Mesenchymal stem cell (in vitro differentiated cells and primary cell): Measurements from ENCODE around the gene MDM1.

ENCODE experiments used
- DNase-seq: peaks from one replicate; pipeline ENCODE4 v3.0.0-alpha.2; 2013
- H2AFZ ChIP-seq: one replicate; pipeline ENCODE4 v1.6.1; 2013; ENCODE audit warnings: low read depth, mild to moderate bottlenecking, control low read depth, inconsistent platforms, low read length, moderate library complexity
- H2AK5ac ChIP-seq: 2 replicates; pipeline ENCODE4 v1.6.1; 2013; ENCODE audit warnings: low read length, moderate library complexity, mild to moderate bottlenecking, inconsistent platforms; ENCODE audit not compliant: severe bottlenecking
- H2BK120ac ChIP-seq: one replicate; pipeline ENCODE4 v1.6.1; 2013; ENCODE audit warnings: low read depth, mild to moderate bottlenecking, inconsistent platforms, low read length, moderate library complexity
- H2BK12ac ChIP-seq, 2 experiments: one replicate each; pipeline ENCODE4 v1.6.1; 2013; ENCODE audit warnings: inconsistent platforms in 2 of 2, low read length in 2 of 2, mild to moderate bottlenecking in 2 of 2, moderate library complexity in 2 of 2, control low read depth in 1 of 2
- H2BK15ac ChIP-seq: one replicate; pipeline ENCODE4 v1.6.1; 2013; ENCODE audit warnings: mild to moderate bottlenecking, low read depth, inconsistent platforms; ENCODE audit not compliant: poor library complexity, severe bottlenecking
- H2BK5ac ChIP-seq: 2 replicates; pipeline ENCODE4 v1.6.1; 2013; ENCODE audit warnings: low read depth, mild to moderate bottlenecking, low read length, control low read depth, inconsistent platforms; ENCODE audit not compliant: poor library complexity, severe bottlenecking
- H3K14ac ChIP-seq, 2 experiments: one replicate each; pipeline ENCODE4 v1.6.1; 2013; ENCODE audit warnings: inconsistent platforms in 2 of 2, low read length in 2 of 2, control low read depth in 1 of 2, mild to moderate bottlenecking in 1 of 2, moderate library complexity in 1 of 2
- H3K18ac ChIP-seq, 2 experiments: one replicate each; pipeline ENCODE4 v1.6.1; 2013; ENCODE audit warnings: inconsistent platforms in 2 of 2, low read length in 2 of 2, control low read depth in 1 of 2, low read depth in 1 of 2, mild to moderate bottlenecking in 1 of 2
- H3K23ac ChIP-seq, 2 experiments: one replicate each; pipeline ENCODE4 v1.6.1; 2013; ENCODE audit warnings: inconsistent platforms in 2 of 2, low read length in 2 of 2, mild to moderate bottlenecking in 2 of 2, moderate library complexity in 2 of 2, control low read depth in 1 of 2
- H3K27ac ChIP-seq: 2 replicates; pipeline ENCODE4 v1.5.1; 2013; ENCODE audit warnings: mild to moderate bottlenecking, moderate library complexity, low read length, control low read depth, inconsistent platforms; ENCODE audit not compliant: poor library complexity, severe bottlenecking
- H3K27me3 ChIP-seq, 2 experiments: 2 replicates each; pipeline versions ENCODE4 v1.6.1 to v1.7.0; 2013; ENCODE audit warnings: low read length in 2 of 2, mild to moderate bottlenecking in 2 of 2, moderate library complexity in 2 of 2, control low read depth in 1 of 2, inconsistent platforms in 1 of 2; ENCODE audit not compliant: control insufficient read depth in 1 of 2, insufficient read depth in 1 of 2
- H3K36me3 ChIP-seq, 2 experiments: 2 replicates each; pipeline versions ENCODE4 v1.6.1 to v1.7.0; 2013; ENCODE audit warnings: low read length in 2 of 2, control low read depth in 1 of 2, inconsistent platforms in 1 of 2, low read depth in 1 of 2, mild to moderate bottlenecking in 1 of 2; ENCODE audit not compliant: insufficient read depth in 2 of 2, control insufficient read depth in 1 of 2
- H3K4ac ChIP-seq, 2 experiments: one replicate each; pipeline ENCODE4 v1.6.1; 2013; ENCODE audit warnings: inconsistent platforms in 2 of 2, low read length in 2 of 2, mild to moderate bottlenecking in 2 of 2, moderate library complexity in 2 of 2, control low read depth in 1 of 2, low read depth in 1 of 2
- H3K4me1 ChIP-seq: 2 replicates; pipeline ENCODE4 v1.6.1; 2013; ENCODE audit warnings: low read depth, low read length, control low read depth; ENCODE audit not compliant: control insufficient read depth, insufficient read depth
- H3K4me2 ChIP-seq: 2 replicates; pipeline ENCODE4 v1.6.1; 2013; ENCODE audit warnings: low read length, mild to moderate bottlenecking, inconsistent platforms; ENCODE audit not compliant: poor library complexity, severe bottlenecking
- H3K4me3 ChIP-seq, 2 experiments: 2 replicates each; pipeline versions ENCODE4 v1.5.1 to v1.7.0; 2013; ENCODE audit warnings: low read length in 2 of 2, mild to moderate bottlenecking in 2 of 2, control low read depth in 1 of 2, low read depth in 1 of 2; ENCODE audit not compliant: insufficient read depth in 1 of 2
- H3K79me1 ChIP-seq: replicated peaks from 2 replicates; pipeline ENCODE4 v1.6.1; 2013; ENCODE audit warnings: mild to moderate bottlenecking, control low read depth, low read length, inconsistent platforms; ENCODE audit not compliant: poor library complexity, severe bottlenecking
- H3K9ac ChIP-seq: 2 replicates; pipeline ENCODE4 v1.7.0; 2013; ENCODE audit warnings: mild to moderate bottlenecking, low read length, moderate library complexity
- H3K9me3 ChIP-seq: 2 replicates; pipeline ENCODE4 v1.7.0; 2013; ENCODE audit warnings: mild to moderate bottlenecking, low read length; ENCODE audit not compliant: control insufficient read depth
- H4K8ac ChIP-seq: one replicate; pipeline ENCODE4 v1.6.1; 2013; ENCODE audit warnings: inconsistent platforms, mild to moderate bottlenecking, low read length, moderate library complexity
- H4K91ac ChIP-seq: one replicate; pipeline ENCODE4 v1.6.1; 2013; ENCODE audit warnings: mild to moderate bottlenecking, low read length, inconsistent platforms
- WGBS: methylation state at CpG from one replicate; pipeline ENCODE4 v1.1.7; 2013; ENCODE audit warnings: mixed read lengths; 5-methylcytosine and 5-hydroxymethylcytosine counted together

MDM1 gene

GRCh38 chr12:68359674-68360073 lies 27.5 kb upstream of the MDM1 start:
- no peaks in the 10 kb centered on the region for H3K36me3 ChIP-seq
- H3K14ac ChIP-seq = no peak overlapping the region
- no peak overlapping the region for H3K23ac ChIP-seq
- H3K27ac ChIP-seq = no peak overlapping the region
- no peak overlapping the region for H2BK12ac ChIP-seq
- H2AFZ ChIP-seq = no peak overlapping the region
- H4K8ac ChIP-seq = no peak overlapping the region
- H3K79me1 ChIP-seq = no peaks in the 10 kb centered on the region
- no peak overlapping the region for H4K91ac ChIP-seq
- no peak for DNase-seq
- no peak overlapping the region for H3K18ac ChIP-seq
- no peak overlapping the region for H2BK15ac ChIP-seq
- H3K9me3 ChIP-seq = no peaks in the 10 kb centered on the region
- H3K4me2 ChIP-seq = no peak overlapping the region
- H3K4me1 ChIP-seq = peaks cover 3% of the 10 kb centered on the region
- no peak overlapping the region for H2BK120ac ChIP-seq
- H3K27me3 ChIP-seq = no peaks in the 10 kb centered on the region
- peak overlapping the region; percentile 35 for H3K9ac ChIP-seq
- H2AK5ac ChIP-seq = no peak overlapping the region
- no peak overlapping the region for H2BK5ac ChIP-seq
- H3K4ac ChIP-seq = no peak overlapping the region
- H3K4me3 ChIP-seq = no peak overlapping the region

- Histone ChIP-seq H3K9ac (peak overlapping the region; percentile 77), H2AK5ac (no peak overlapping the region), H3K27me3 (no peaks in the 10 kb centered on the region), H2BK120ac (no peak overlapping the region), H3K79me1 (no peaks in the 10 kb centered on the region), H2BK5ac (no peak overlapping the region), H3K36me3 (no peaks in the 10 kb centered on the region), H3K9me3 (no peaks in the 10 kb centered on the region), H2AFZ (no peak overlapping the region), H3K4me1 (peaks cover 3% of the 10 kb centered on the region), H3K23ac (no peak overlapping the region), H3K27ac (no peak overlapping the region), H3K18ac (peak overlapping the region; percentile 28 to 39), H3K14ac (no peak overlapping the region), H4K91ac (no peak overlapping the region), H3K4me2 (peak overlapping the region; percentile 4), H3K4ac (no peak overlapping the region), H4K8ac (peak overlapping the region; percentile 63), H2BK12ac (peak overlapping the region in 1 of 2 experiments; percentile 88), H2BK15ac (peak overlapping the region; percentile 26), H3K4me3 (no peak overlapping the region)
- 35% methylated on average over 10 of the region's 10 CpGs for WGBS
- peak; percentile 77 for DNase-seq
Measured at GRCh38 chr12:68358532-68359485, 26.6 kb upstream of the MDM1 start.

GRCh38 chr12:68356986-68357385 lies 24.8 kb upstream of the MDM1 start:
- Histone ChIP-seq H3K23ac (no peak overlapping the region), H3K18ac (no peak overlapping the region), H2BK15ac (no peak overlapping the region), H4K91ac (no peak overlapping the region), H3K27ac (no peak overlapping the region), H3K36me3 (no peaks in the 10 kb centered on the region), H2AK5ac (no peak overlapping the region), H3K14ac (no peak overlapping the region), H3K9ac (no peak overlapping the region), H3K4me2 (no peak overlapping the region), H2AFZ (no peak overlapping the region), H3K9me3 (no peaks in the 10 kb centered on the region), H4K8ac (no peak overlapping the region), H2BK5ac (no peak overlapping the region), H2BK12ac (no peak overlapping the region), H3K4me1 (peaks cover 3% of the 10 kb centered on the region), H3K79me1 (no peaks in the 10 kb centered on the region), H2BK120ac (no peak overlapping the region), H3K27me3 (no peaks in the 10 kb centered on the region), H3K4me3 (no peak overlapping the region), H3K4ac (no peak overlapping the region)
- DNase-seq = no peak
- no CpG with 5 or more reads among the region's 1 CpG for WGBS

- no peak for DNase-seq
- no peaks in the 10 kb centered on the region for H3K79me1 ChIP-seq
Measured at GRCh38 chr12:68356060-68356695, 24.0 kb upstream of the MDM1 start.

More at GRCh38 chr12:68356060-68356695, 24.0 kb upstream of the MDM1 start:
- no peak overlapping the region for H3K4me3 ChIP-seq
- no peaks in the 10 kb centered on the region for H3K27me3 ChIP-seq
- H2AK5ac ChIP-seq = no peak overlapping the region
- no peak overlapping the region for H3K4me2 ChIP-seq
- H3K14ac ChIP-seq = no peak overlapping the region
- no peak overlapping the region for H2BK120ac ChIP-seq
- no peak overlapping the region for H4K8ac ChIP-seq
- peaks cover 3% of the 10 kb centered on the region for H3K4me1 ChIP-seq
- no peaks in the 10 kb centered on the region for H3K36me3 ChIP-seq
- H3K9ac ChIP-seq = no peak overlapping the region
- H2BK12ac ChIP-seq = no peak overlapping the region
- no peak overlapping the region for H4K91ac ChIP-seq
- no peak overlapping the region for H2BK5ac ChIP-seq
- H3K23ac ChIP-seq = no peak overlapping the region
- no peak overlapping the region for H2AFZ ChIP-seq
- no peaks in the 10 kb centered on the region for H3K9me3 ChIP-seq
- no peak overlapping the region for H2BK15ac ChIP-seq
- H3K4ac ChIP-seq = no peak overlapping the region
- H3K27ac ChIP-seq = no peak overlapping the region
- H3K18ac ChIP-seq = no peak overlapping the region
